NCI-H524 treated with DMSO at 0.1 percent for 48 hours (cell line): ENCODE results near the gene FRK.

Source experiments
- DNase-seq: peaks from one replicate; lab custom pipeline; 2025; lab: John Stamatoyannopoulos, UW

FRK gene

GRCh38 chr6:115887891-115888290 is 172.8 kb downstream of the FRK start:
- DNase-seq = no peak

GRCh38 chr6:115885636-115886366 is 174.9 kb downstream of the FRK start:
- no peak for DNase-seq

- DNase-seq = no peak
These were observed 177.9 kb downstream of the FRK start for GRCh38 chr6:115882771-115883170.

- DNase-seq = no peak
These were observed 178.5 kb downstream of the FRK start for GRCh38 chr6:115882174-115882573.
